Aorta (tissue), 5 donors: ENCODE measurements around the gene RALGDS. TPM values are rescaled to one million over a fixed set of nuclear protein-coding genes. Genes with fewer than 3 reads are reported as not detected.

Source experiments
- ATAC-seq: fragments of 200-7000 bp; cut with Tn5 transposase; one replicate; pipeline ENCODE4 v1.9.1; 2022; ENCODE audit warnings: moderate library complexity; ENCODE audit not compliant: low FRiP score
- DNase-seq, 2 donors: peaks; one replicate each; pipeline ENCODE4 v3.0.0-alpha.2; 2020
- H3K27ac ChIP-seq, 2 donors: one replicate each; pipeline ENCODE4 v1.5.1; 2013; ENCODE audit warnings: low read length in 2 of 2, mild to moderate bottlenecking in 2 of 2, moderate library complexity in 2 of 2, control low read depth in 1 of 2, inconsistent platforms in 1 of 2, low read depth in 1 of 2
- H3K27me3 ChIP-seq, 2 donors: one replicate each; pipeline ENCODE4 v1.6.1; 2013; ENCODE audit warnings: control low read depth in 1 of 2, low read length in 1 of 2, mild to moderate bottlenecking in 1 of 2, moderate library complexity in 1 of 2; ENCODE audit not compliant: insufficient read depth in 2 of 2, control insufficient read depth in 1 of 2
- H3K36me3 ChIP-seq, 2 donors: one replicate each; pipeline ENCODE4 v1.6.1; 2013; ENCODE audit warnings: control low read depth in 1 of 2, low read length in 1 of 2, mild to moderate bottlenecking in 1 of 2; ENCODE audit not compliant: insufficient read depth in 2 of 2, control insufficient read depth in 1 of 2
- H3K4me1 ChIP-seq, 2 donors: one replicate each; pipeline ENCODE4 v1.6.1; 2013; ENCODE audit warnings: low read length in 2 of 2, control low read depth in 1 of 2, mild to moderate bottlenecking in 1 of 2, moderate library complexity in 1 of 2; ENCODE audit not compliant: insufficient read depth in 2 of 2, control insufficient read depth in 1 of 2
- H3K4me3 ChIP-seq, 2 donors: one replicate each; pipeline ENCODE4 v1.5.1; 2013; ENCODE audit warnings: low read length in 2 of 2, control low read depth in 1 of 2, mild to moderate bottlenecking in 1 of 2
- H3K9me3 ChIP-seq: one replicate; pipeline ENCODE4 v1.6.1; 2013; ENCODE audit warnings: mild to moderate bottlenecking, low read length; ENCODE audit not compliant: control insufficient read depth
- WGBS, 2 donors: extraction: QIAGEN DNeasy Blood & Tissue Kit; methylation state at CpG; one replicate each; pipeline ENCODE4 v1.1.7; 2013; 5-methylcytosine and 5-hydroxymethylcytosine counted together
- intact Hi-C, 2 donors: fragments of 100-400 bp; cut with DNase I; formaldehyde crosslinking; loops; one replicate each; pipeline versions ENCODE4 v1.14.2 to v1.15.0; 2022
- polyA plus RNA-seq, 2 donors: library from polyadenylated mRNA; stranded (reverse); fragments of 200-250 nt; gene quantifications; one replicate each; pipeline ENCODE4 v1.2.3, GENCODE V29; 2013
- total RNA-seq, 2 donors: library from RNA; stranded (reverse); fragmentation: NEBNext Ultra II Directional; extraction: Animal tissue kit (Norgen Biotek cat#: 25700); gene quantifications; one replicate each; pipeline ENCODE4 v1.2.1, GENCODE V29; 2021
- donor health status: healthy with polysubstance abuse.
- donor health status: Bipolar disorder and iron deficiency.
- donor health status: DM: no; HTN: no; CAD: no.
- donor health status: DM: no; HTN: no; CAD: no.
- donor health status: DM: yes; HTN: yes; CAD: no.

RALGDS gene
- total and polyA plus RNA-seq, 4 donors: 19.4 to 61.2 (median 26.4) TPM

DNA sequence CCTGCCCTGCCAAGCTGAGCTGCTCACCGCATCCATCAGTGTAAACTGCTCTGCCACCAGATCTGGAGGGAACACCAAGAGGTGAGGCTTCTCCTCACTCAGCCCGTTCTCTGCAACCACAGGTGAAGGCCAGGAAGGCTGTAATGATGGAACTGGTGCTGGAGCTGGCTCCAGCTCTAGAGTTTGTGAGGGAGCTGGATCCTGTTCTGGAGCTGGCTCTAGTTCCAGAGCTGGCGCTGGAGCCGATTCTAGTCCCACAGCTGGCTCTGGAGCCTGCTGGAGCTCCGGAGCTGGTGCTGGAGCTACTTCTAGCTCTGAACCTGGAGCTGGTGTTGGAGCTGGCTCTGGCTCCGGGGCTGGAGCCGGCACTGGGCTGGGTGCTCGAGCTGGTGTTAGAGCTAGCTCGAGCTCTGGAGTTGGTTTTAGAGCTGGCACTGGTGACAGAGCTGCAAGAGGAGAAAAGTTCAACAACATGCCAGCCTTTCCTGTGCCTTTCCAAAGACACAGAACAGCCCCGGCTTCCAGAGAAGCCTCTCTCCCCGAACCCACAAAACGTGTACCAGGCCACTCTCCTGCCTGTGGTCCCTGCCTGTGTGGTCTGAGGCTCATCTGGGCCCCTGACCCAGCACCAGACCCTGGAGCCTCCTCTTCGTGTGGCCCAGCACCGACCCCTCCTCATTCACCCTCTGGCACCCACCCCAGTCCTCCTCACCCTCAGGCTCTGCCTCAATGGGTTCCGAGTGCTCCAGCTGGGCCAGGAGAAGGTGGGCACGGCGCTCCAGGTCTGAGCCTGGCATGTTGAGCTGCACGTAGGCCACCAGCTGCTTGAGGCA lies 12.9 kb downstream of the RALGDS start:
- Histone ChIP-seq H3K4me1 (no peaks in the 10 kb centered on the region), H3K9me3 (no peaks in the 10 kb centered on the region), H3K4me3 (no peak overlapping the region), H3K27ac (no peak overlapping the region), H3K36me3 (peaks cover 0 to 9% of the 10 kb centered on the region in 2 donors), H3K27me3 (no peaks in the 10 kb centered on the region)
- 93% methylated on average over 18 of the region's 18 CpGs for WGBS, 2 donors
- no peak for ATAC-seq
- DNase-seq: peak; percentile 18 to 58
- intact Hi-C loops: loop anchor here in 1 of 2 donors (10.0 kb wide), 1 partner anchor 73 kb away; the partner anchor contains the start of gene GTF3C5

DNA sequence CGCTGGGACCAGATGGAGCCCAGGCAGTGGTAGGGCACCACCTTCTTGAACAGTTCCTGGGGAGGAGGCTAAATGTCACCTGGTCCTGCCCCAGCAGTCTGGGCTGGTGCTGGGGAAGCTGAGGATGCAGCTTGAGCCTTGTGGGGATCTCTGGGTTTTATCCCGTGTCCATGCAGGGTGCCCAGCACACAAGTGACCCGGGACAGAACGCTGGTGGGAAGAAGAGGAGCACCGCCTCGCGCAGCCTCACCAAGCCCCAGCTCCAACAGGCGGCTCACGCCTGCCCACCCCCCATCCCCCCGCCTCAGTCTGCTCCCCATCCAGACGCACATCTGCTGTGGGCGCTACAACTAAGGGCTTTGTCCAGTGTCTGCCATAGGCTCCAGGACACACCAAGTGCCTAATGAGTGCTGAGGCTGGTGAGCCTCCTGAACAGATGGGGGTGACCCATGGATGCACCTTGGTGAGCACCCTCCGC lies 13.8 kb downstream of the RALGDS start:
- Histone ChIP-seq H3K36me3 (peaks cover 0 to 9% of the 10 kb centered on the region in 2 donors), H3K27ac (no peak overlapping the region), H3K4me3 (no peak overlapping the region), H3K27me3 (no peaks in the 10 kb centered on the region), H3K9me3 (no peaks in the 10 kb centered on the region), H3K4me1 (no peaks in the 10 kb centered on the region)
- DNase-seq (peak; percentile 36 to 38), ATAC-seq (no peak)
- intact Hi-C loops: loop anchor here in 1 of 2 donors (10.0 kb wide), 1 partner anchor 72 kb away; the partner anchor contains the start of gene GTF3C5
- 93 to 95% methylated on average over 13 of the region's 13 CpGs for WGBS, 2 donors

DNA sequence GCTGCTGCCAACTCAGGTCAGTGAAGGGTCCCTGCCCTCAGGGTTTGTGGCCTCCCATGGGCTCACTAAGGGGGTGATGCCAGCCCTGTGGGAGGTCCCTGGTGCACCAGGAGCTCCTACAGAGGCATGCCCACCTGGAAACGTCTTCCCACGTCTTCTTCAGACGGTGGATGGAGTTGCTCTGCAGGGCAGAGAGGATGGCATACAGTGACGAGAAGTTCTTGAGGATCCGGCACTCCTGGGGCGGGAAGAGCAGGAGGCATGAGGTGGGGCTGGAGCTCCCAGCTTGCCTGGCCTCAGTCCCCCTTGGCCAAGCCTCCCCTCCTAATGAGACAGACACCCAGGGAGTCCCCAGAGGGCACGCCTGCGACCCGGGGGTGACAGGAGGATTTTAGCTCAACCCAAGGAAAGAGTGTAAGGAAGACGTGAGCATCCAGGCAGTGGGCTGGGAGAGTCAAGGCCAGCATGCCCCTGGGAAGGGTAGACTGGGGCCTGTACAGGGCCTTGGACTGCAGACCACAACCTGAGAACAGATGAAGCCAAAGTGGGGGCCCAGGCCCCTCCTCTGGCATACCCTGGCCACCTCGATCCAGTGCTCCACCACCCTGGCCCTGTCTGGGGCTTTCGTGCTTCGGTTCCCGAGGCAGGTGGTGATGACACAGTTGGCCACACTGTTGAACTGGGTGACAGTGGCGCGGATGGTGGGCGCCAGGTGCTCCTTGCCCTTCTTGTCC lies 14.4 kb downstream of the RALGDS start:
- 92 to 94% methylated on average over 17 of the region's 17 CpGs for WGBS, 2 donors
- no peak overlapping the region for H3K27ac ChIP-seq
- H3K9me3 ChIP-seq: no peaks in the 10 kb centered on the region
- intact Hi-C loops: loop anchor here in 1 of 2 donors (10.0 kb wide), 1 partner anchor 72 kb away; the partner anchor contains the start of gene GTF3C5
- peaks cover 0 to 9% of the 10 kb centered on the region in 2 donors for H3K36me3 ChIP-seq
- DNase-seq (peak; percentile 40 to 63), ATAC-seq (no peak)
- H3K27me3 ChIP-seq: no peaks in the 10 kb centered on the region
- H3K4me3 ChIP-seq: no peak overlapping the region
- no peaks in the 10 kb centered on the region for H3K4me1 ChIP-seq

DNA sequence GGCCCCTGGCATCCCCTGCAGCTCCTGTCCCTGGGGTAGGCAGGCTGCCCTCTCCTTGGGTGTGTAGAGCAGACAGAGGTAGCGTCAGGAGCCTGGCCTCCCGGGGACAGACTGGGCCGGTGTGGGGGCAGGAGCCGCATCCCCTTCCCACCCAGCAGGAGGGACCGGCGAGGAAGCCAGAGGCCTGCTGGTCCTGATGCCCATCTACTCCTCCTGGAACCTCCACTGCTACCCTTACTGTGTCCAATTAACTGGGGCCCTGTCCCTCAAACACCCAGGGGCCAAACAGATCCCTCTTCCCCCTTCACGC lies 15.6 kb downstream of the RALGDS start:
- DNase-seq: peak in 1 of 2 donors; percentile 70

DNA sequence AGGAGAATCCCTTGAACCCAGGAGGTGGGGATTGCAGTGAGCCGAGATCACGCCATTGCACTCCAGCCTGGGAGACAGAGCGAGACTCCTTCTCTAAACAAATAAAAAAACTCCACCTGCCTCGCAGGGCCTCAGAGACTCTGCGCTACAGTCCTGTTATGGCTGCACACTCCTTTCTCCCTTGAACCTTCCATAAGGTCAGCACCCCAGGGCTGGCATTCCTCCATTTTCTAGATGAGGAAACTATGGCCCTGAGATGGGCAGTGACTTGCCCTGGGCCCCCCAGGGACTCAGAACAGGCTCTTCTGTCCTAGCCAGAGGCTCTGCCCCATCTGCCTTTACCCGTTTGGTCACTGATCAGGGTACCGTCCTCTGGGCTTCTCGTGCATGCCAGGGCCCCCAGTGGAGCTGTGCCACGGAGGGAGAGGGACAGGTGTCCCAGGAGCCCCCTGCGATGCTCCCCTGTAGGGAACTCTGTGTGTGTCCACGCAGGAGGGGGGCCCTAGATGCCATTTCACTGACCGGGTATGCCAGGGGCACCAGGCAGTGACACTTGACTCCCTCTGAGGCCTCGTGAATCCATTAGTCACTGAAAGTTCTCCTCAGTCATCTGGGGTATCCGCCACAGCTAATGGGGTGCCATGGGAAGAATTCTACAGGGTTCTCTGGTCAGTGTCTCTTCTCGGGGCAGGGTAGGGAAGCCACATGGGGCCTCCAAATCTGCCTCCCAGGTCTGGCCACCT lies 16.2 kb downstream of the RALGDS start:
- Histone ChIP-seq H3K4me3 (no peak overlapping the region), H3K9me3 (no peaks in the 10 kb centered on the region), H3K27ac (no peak overlapping the region), H3K36me3 (peaks cover 4 to 16% of the 10 kb centered on the region in 2 donors), H3K4me1 (no peaks in the 10 kb centered on the region), H3K27me3 (no peaks in the 10 kb centered on the region)
- no peak for ATAC-seq
- DNase-seq: peak; percentile 48 to 68
- WGBS, 2 donors: 86 to 88% methylated on average over 15 of the region's 15 CpGs
- intact Hi-C loops: loop anchor here in 1 of 2 donors (10.0 kb wide), 1 partner anchor 70 kb away; the partner anchor contains the start of gene GTF3C5

More for the DNA sequence above, 15.6 kb downstream of the RALGDS start:
- Histone ChIP-seq H3K36me3 (peaks cover 4 to 15% of the 10 kb centered on the region in 2 donors), H3K27ac (no peak overlapping the region), H3K27me3 (no peaks in the 10 kb centered on the region), H3K4me1 (no peaks in the 10 kb centered on the region), H3K4me3 (no peak overlapping the region), H3K9me3 (no peaks in the 10 kb centered on the region)
- intact Hi-C loops: loop anchor here in 1 of 2 donors (10.0 kb wide), 1 partner anchor 71 kb away; the partner anchor contains the start of gene GTF3C5
- ATAC-seq: no peak
- 90 to 91% methylated on average over 7 of the region's 7 CpGs for WGBS, 2 donors

DNA sequence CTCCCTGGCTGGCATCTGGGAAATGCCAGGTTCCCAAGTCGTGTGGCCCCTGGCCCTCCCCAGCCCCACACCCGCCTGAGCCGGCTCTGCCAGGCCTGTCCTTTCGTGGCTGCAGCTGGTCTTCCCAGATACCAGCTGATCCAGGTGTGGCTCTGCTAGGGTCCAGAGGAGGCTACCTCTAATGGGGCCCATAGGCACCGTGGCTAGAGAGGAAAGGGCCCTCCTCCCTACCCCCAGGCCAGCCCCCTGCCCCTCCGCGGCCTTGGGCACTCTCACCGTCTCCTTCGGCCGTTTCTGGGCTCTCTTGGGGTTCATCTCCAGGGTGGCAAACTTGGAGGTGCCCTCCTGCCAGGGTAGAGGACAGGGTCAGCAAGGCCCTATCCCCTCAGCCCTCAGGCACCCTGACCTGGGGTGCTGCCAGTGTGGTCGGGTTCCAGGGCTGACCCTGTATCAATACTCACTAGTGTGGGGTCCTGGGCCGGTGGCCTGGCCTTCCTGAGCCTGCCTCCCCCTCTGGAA lies 17.0 kb downstream of the RALGDS start:
- DNase-seq: peak in 1 of 2 donors; percentile 69
- no peak overlapping the region for H3K27ac ChIP-seq
- intact Hi-C loops: loop anchor here (1.0 to 10.0 kb wide), 3 partner anchors 41 to 69 kb away; partner anchors contain the start of gene GTF3C5 (in 1 of the 2)

DNA sequence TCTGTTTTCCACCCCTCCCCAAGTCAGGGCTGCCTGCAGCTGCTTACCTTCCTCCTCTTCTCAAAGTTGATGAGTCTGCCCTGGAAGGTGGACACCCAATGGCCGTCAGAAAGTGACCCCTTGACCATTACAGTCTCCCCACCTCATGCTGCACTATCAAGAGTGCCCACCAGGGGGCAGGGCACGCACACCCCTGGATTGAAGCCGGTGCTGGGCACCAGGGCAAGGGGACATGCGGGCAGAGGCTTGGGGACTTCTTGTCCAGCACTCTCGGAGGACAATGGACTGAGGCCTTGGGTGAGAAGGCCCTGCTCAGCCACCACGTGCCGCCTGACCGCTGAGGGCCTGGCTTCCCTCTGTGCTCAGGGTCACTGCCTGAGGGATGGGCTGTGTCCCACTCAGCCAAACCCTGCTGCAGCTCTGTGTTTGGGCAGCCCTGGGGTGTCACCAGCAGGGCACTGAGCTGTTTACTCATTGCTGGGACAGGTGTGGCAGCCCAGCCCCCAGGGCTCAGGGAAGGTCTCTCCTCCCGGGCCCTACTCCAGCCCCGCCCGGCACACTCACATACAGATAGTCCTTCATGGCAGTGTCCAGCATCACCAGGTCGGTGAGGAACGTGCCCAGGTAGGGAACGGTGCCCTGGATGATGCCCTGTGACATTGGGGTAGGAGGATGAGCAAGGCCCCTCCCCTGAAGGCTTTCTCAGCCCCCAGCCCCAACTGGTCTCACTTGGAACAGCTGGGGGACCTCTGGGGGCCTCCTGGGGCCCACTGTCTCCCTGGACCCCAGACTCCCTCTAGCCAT lies 17.7 kb downstream of the RALGDS start:
- H3K27ac ChIP-seq: no peak overlapping the region
- no peaks in the 10 kb centered on the region for H3K9me3 ChIP-seq
- no peaks in the 10 kb centered on the region for H3K27me3 ChIP-seq
- peak; percentile 79 for ATAC-seq
- WGBS, 2 donors: 45 to 51% methylated on average over 12 to 14 of the region's 14 CpGs
- H3K36me3 ChIP-seq: peaks cover 7 to 17% of the 10 kb centered on the region in 2 donors
- H3K4me3 ChIP-seq: no peak overlapping the region
- DNase-seq: peak; percentile 68 to 90
- H3K4me1 ChIP-seq: no peaks in the 10 kb centered on the region
- intact Hi-C loops: loop anchor here (1.0 to 10.0 kb wide), 3 partner anchors 41 to 69 kb away; partner anchors contain the start of gene GTF3C5 (in 1 of the 2)

More for the DNA sequence above, 17.0 kb downstream of the RALGDS start:
- WGBS, 2 donors: 85 to 86% methylated on average over 12 of the region's 12 CpGs
- Histone ChIP-seq H3K9me3 (no peaks in the 10 kb centered on the region), H3K4me3 (no peak overlapping the region), H3K4me1 (no peaks in the 10 kb centered on the region), H3K36me3 (peaks cover 4 to 17% of the 10 kb centered on the region in 2 donors), H3K27me3 (no peaks in the 10 kb centered on the region)
- ATAC-seq: no peak
